ENCODE measurements around the gene CYTH1. TPM values are rescaled to one million over a fixed set of nuclear protein-coding genes. Genes with fewer than 3 reads are reported as not detected.
A peak's percentile ranks its signal among the peaks of the same experiment; 100 is the strongest.

Gene CYTH1
- total RNA-seq, 1 donor = 21.4 TPM

GRCh38 chr17:78805301-78805700 is 23.2 kb upstream of the CYTH1 start:
- Histone ChIP-seq H4K20me1 (ENCODE audit: insufficient read depth, low read length) (peaks cover 22% of the 10 kb centered on the region), H3K79me2 (ENCODE audit: insufficient read depth, low read length) (peaks cover 48% of the 10 kb centered on the region), H3K4me3 (ENCODE audit: insufficient read depth, low read length) (no peak overlapping the region), H3K27ac (ENCODE audit: low read depth, low read length) (no peak overlapping the region), H3K36me3 (ENCODE audit: insufficient read depth, low read length) (peaks cover 79% of the 10 kb centered on the region), H3K4me1 (ENCODE audit: insufficient read depth, low read length) (peaks cover 7% of the 10 kb centered on the region), H3K4me2 (ENCODE audit: insufficient read depth, low read length) (no peak overlapping the region), H3K27me3 (ENCODE audit: insufficient read depth, low read length) (no peaks in the 10 kb centered on the region), H3K9me3 (ENCODE audit: low read depth, low read length) (no peaks in the 10 kb centered on the region), H2AFZ (ENCODE audit: low read length) (no peak overlapping the region)
- TF ChIP-seq, protein P1, sequence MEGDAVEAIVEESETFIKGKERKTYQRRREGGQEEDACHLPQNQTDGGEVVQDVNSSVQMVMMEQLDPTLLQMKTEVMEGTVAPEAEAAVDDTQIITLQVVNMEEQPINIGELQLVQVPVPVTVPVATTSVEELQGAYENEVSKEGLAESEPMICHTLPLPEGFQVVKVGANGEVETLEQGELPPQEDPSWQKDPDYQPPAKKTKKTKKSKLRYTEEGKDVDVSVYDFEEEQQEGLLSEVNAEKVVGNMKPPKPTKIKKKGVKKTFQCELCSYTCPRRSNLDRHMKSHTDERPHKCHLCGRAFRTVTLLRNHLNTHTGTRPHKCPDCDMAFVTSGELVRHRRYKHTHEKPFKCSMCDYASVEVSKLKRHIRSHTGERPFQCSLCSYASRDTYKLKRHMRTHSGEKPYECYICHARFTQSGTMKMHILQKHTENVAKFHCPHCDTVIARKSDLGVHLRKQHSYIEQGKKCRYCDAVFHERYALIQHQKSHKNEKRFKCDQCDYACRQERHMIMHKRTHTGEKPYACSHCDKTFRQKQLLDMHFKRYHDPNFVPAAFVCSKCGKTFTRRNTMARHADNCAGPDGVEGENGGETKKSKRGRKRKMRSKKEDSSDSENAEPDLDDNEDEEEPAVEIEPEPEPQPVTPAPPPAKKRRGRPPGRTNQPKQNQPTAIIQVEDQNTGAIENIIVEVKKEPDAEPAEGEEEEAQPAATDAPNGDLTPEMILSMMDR (IDR thresholded peaks at IDR 0.05; ENCODE audit: extremely low read depth, low read depth, low read length) = no peak
- DNase-seq (ENCODE audit: insufficient read length, low spot score, missing footprints) = no peak

- H3K36me3 ChIP-seq (ENCODE audit: insufficient read depth, low read length) = peaks cover 73% of the 10 kb centered on the region
- peak; percentile 9 for DNase-seq (ENCODE audit: insufficient read length, low spot score, missing footprints)
Measured at GRCh38 chr17:78804777-78805176, 22.7 kb upstream of the CYTH1 start.

DNA sequence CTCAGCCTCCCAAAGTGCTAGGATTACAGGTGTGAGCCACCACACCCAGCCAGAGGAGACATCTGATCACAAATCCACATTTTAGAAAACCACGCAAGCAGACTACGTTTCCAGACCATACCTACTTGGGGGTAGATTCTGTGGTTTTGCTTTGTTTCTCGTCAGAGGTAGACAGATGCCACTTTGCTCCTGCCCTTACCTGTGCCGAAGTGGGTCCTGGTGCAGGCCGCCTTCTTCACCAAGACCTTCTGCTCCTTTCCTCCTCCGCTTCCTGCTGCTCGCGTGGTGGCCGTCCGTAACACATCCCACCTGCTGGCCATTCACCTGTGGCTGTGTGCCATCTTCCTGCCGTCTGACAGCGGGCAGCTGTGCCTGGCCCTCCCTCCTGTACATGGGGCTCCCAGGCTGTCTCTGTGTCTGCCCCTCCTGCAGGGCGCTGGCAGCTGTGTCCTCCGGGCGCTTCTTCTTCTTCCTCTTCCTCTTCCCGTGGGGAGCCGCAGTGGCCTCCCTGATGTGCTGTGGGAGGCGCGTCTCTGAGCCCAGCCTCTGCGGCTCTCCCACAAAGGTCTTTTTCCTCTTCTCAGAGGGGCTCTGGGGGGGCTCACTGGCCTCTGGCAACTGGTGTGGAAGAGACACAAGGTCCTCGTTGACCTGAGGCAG is 21.2 kb upstream of the CYTH1 start:
- TF ChIP-seq, protein P1 (IDR thresholded peaks at IDR 0.05; ENCODE audit: extremely low read depth, low read depth, low read length) = no peak
- H2AFZ ChIP-seq (ENCODE audit: low read length) = no peak overlapping the region
- H3K4me1 ChIP-seq (ENCODE audit: insufficient read depth, low read length) = peaks cover 6% of the 10 kb centered on the region
- H3K27ac ChIP-seq (ENCODE audit: low read depth, low read length) = no peak overlapping the region
- peaks cover 30% of the 10 kb centered on the region for H4K20me1 ChIP-seq (ENCODE audit: insufficient read depth, low read length)
- DNase-seq (ENCODE audit: insufficient read length, low spot score, missing footprints) = peak; percentile 72
- no peak overlapping the region for H3K4me3 ChIP-seq (ENCODE audit: insufficient read depth, low read length)
- peaks cover 70% of the 10 kb centered on the region for H3K36me3 ChIP-seq (ENCODE audit: insufficient read depth, low read length)
- H3K79me2 ChIP-seq (ENCODE audit: insufficient read depth, low read length) = peaks cover 59% of the 10 kb centered on the region
- no peak overlapping the region for H3K4me2 ChIP-seq (ENCODE audit: insufficient read depth, low read length)
- no peaks in the 10 kb centered on the region for H3K27me3 ChIP-seq (ENCODE audit: insufficient read depth, low read length)
- H3K9me3 ChIP-seq (ENCODE audit: low read depth, low read length) = no peaks in the 10 kb centered on the region

More at GRCh38 chr17:78804777-78805176, 22.7 kb upstream of the CYTH1 start:
- Histone ChIP-seq H4K20me1 (ENCODE audit: insufficient read depth, low read length) (peaks cover 24% of the 10 kb centered on the region), H3K27ac (ENCODE audit: low read depth, low read length) (no peak overlapping the region), H3K4me2 (ENCODE audit: insufficient read depth, low read length) (no peak overlapping the region), H3K4me3 (ENCODE audit: insufficient read depth, low read length) (no peak overlapping the region), H3K9me3 (ENCODE audit: low read depth, low read length) (no peaks in the 10 kb centered on the region), H2AFZ (ENCODE audit: low read length) (no peak overlapping the region), H3K79me2 (ENCODE audit: insufficient read depth, low read length) (peaks cover 52% of the 10 kb centered on the region), H3K4me1 (ENCODE audit: insufficient read depth, low read length) (peaks cover 7% of the 10 kb centered on the region), H3K27me3 (ENCODE audit: insufficient read depth, low read length) (no peaks in the 10 kb centered on the region)
- TF ChIP-seq, protein P1 (IDR thresholded peaks at IDR 0.05; ENCODE audit: extremely low read depth, low read depth, low read length) = no peak

DNA sequence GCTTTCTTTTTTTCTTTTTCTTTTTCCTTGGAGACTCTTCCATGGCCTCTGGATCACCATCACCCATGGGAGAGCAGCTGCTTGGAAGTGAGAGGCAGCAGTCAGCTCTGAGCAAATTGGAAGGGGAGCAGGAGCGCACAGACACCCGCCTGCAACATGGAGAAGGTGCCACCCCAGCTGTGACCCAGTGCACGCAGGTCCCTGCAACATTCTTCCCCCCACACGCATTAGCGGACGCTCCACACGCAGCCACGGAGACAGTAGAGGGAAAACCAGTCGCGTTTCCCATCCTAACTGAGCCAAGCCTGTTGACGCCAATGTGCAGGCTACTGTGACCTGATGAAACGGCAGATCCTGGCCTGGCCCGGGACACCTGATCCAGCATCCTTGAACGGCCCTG is 20.4 kb upstream of the CYTH1 start:
- Histone ChIP-seq H3K4me1 (ENCODE audit: insufficient read depth, low read length) (no peaks in the 10 kb centered on the region), H3K4me2 (ENCODE audit: insufficient read depth, low read length) (no peak overlapping the region), H3K27me3 (ENCODE audit: insufficient read depth, low read length) (no peaks in the 10 kb centered on the region), H3K27ac (ENCODE audit: low read depth, low read length) (no peak overlapping the region), H3K9me3 (ENCODE audit: low read depth, low read length) (no peaks in the 10 kb centered on the region), H3K4me3 (ENCODE audit: insufficient read depth, low read length) (no peak overlapping the region), H3K79me2 (ENCODE audit: insufficient read depth, low read length) (peaks cover 62% of the 10 kb centered on the region), H2AFZ (ENCODE audit: low read length) (no peak overlapping the region), H4K20me1 (ENCODE audit: insufficient read depth, low read length) (peaks cover 34% of the 10 kb centered on the region), H3K36me3 (ENCODE audit: insufficient read depth, low read length) (peaks cover 73% of the 10 kb centered on the region)
- TF ChIP-seq, protein P1 (IDR thresholded peaks at IDR 0.05; ENCODE audit: extremely low read depth, low read depth, low read length) = no peak
- peak; percentile 75 for DNase-seq (ENCODE audit: insufficient read length, low spot score, missing footprints)
